Fibroblast of skin of left quadriceps (primary cell): ENCODE data around the gene MAPK11.
"Not testable (repeated sequence)": the region's sequence is repeated elsewhere in the genome, so short reads cannot be mapped to it uniquely, and the experiment has no call there.

Source experiments
- DNase-seq, 2 experiments: peaks; one replicate each; pipeline ENCODE4 v3.0.0-alpha.2; 2013; ENCODE audit warnings: low read depth in 2 of 2

MAPK11 gene

GRCh38 chr22:50276143-50276542 is 6.0 kb upstream of the MAPK11 start:
- DNase-seq = no peak

- DNase-seq = no peak
Observed at GRCh38 chr22:50275181-50276055, 5.2 kb upstream of the MAPK11 start.

DNA sequence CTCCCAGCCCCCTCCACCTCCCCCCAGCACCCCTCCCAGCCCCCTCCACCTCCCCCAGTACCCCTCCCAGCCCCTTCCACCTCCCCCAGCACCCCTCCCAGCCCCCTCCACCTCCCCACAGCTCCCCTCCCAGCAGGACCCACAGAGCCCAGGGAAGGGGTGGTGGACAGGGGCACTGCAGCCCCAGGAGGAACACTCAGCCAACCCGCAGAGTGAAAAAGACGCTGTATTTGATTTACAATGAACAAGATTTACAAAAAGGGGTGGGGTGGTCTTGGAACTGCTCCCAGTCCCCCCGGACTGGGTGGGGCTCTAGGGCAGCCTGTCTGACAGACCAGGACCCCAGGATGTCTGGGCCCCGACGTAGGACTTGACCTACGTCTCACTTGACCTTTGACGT is 4.6 kb upstream of the MAPK11 start:
- DNase-seq = no peak

DNA sequence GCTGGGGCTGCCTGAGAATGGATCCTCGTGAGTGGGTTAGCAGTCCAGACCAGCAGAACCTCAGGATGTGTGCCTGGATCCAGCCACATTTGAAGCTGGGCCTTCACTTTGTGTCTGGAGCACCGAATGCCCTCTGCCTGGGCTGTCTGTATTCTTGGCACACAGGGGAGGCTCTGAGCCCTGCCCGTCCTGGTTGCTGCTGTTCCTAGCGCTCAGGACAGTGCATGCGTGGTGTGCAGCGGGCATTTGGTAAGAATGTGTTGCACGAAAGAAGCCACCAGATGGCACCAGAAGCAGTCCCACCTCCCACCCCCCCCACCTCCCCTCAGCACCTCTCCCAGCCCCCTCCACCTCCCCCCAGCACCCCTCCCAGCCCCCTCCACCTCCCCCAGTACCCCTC is 4.1 kb upstream of the MAPK11 start:
- DNase-seq = no peak

DNA sequence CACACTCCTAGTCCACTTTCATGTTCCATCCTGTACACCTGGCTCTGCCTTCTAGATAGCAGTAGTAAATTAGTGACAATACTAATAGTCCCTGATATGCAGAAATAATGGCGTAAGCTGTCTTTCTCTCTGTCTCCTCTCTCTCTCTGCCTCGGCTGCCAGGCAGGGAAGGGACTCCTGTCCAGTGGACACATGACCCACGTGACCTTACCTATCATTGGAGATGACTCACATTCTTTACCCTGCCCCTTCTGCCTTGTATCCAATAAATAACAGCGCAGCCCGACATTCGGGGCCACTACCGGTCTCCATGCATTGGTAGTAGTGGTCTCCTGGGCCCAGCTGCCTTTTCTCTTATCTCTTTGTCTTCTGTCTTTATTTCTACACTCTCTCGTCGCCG is 3.6 kb upstream of the MAPK11 start:
- DNase-seq = not testable (repeated sequence)

- DNase-seq = not testable (repeated sequence)
Observed at GRCh38 chr22:50273352-50273751, 3.2 kb upstream of the MAPK11 start.

- DNase-seq = no peak
Observed at GRCh38 chr22:50272044-50272802, 2.0 kb upstream of the MAPK11 start.

GRCh38 chr22:50271519-50271970 is 1.4 kb upstream of the MAPK11 start:
- DNase-seq = no peak

DNA sequence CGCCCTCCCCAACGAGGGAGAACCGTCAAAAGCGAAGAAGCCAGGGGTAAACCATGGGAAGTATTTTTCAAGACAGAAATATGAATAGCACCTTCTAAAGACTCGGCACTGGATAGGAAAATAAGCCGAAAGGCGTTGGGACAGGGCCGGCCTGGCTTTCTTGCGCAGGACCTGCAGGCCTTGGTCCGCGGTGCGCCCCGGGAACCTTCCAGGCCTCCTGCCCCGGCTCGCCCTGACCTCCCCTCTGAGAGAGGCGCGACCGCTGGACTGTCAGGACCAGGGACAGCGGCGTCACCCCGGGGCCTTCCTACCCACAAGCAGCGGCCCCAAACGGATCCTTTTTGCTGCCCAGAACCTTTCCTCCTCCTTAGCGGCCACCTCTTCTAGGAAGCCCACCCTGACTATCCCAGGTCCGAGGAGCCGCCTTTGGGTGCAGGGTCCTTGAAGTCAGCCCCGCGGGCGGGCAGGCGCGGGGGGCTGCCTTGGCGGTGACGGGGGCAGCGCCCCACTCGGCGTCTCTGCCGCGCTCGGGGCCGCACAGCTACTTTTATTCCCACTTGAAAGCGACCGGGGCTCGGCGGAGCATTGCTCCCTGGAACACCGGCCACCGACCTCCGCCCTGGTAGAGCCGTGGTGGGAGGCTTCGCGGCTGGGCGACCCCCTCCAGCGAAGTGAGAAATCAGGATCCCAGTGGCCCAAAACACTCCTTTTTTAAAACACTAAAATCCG is 650 bp upstream of the MAPK11 start:
- DNase-seq = no peak

- DNase-seq = no peak
Observed at GRCh38 chr22:50269573-50269969, 609 bp downstream of the MAPK11 start.

DNA sequence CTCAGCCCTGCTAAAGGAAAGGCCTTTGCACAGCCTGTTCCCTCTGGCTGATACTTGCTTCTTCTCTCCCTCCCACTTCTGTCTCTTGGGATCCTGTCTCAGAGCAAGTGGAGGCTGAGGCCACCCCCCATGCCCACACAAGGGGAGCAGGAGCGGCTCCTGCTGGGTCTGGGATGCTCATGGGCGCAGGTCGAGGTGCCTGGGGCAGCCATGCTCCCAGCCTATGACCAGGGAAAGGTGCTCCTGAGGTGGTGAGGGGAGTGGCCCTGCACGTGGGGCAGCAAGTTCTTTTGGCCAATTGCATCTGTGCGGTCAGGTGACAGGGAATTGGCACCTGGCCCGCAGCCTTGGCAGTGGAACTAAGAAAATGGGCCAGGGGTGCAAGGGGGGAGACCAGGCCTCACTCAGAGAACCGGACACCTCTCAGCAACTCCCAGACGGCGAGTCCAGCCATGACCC is 1.5 kb downstream of the MAPK11 start:
- DNase-seq = no peak

DNA sequence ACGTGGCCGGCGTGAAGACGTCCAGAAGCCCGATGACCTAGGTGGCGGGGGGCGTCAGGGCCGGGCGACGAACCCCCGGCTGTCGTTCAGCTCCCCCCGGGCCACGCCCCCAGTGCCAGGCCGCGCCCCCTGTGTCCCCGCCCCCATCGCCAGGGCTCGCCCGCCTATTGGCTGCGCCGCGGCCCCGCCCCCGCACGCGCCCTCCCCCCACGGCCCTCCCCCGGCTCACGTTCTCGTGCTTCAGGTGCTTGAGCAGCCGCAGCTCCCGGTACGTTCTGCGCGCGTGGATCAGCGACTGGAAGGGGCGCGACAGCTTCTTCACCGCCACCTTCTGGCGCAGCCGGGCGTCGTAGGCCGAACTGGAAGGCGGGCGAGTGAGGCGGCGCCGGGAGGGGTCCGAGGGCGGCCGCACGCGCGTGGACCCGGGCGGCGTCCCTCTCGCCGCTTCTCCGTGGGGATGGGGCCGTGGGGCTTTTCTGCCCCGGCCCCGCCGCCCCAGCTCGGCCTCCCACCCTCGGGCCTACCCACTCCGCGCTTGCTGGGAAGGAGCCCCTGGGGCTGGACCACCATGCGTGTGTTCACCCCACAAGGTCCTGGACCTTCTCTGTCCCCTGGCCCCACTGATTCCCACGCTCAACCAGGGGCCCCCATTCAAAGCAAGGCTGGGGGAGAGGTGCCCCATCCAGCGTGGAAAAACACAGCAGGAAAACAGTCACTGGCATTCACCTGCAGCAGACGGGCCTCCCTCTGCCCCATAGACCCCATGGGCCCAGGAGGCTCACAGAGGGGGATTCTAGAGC is 2.4 kb downstream of the MAPK11 start:
- no peak for DNase-seq

DNA sequence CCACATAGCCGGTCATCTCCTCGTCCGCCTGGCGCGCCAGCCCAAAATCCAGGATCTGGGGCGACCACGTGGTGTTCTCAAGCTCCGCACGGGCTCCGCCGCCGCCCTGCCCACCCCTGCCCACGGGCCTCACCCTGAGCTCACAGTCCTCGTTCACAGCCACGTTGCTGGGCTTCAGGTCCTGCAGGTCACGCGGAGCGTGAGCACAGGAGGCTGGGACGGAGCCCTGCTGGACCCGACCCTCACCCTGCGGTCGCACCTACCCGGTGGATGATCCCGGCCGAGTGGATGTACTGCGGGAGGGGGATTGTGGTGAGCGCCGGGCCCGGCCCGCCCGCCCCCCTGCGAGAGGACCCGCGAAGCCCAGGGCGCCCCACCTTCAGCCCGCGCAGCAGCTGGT is 3.2 kb downstream of the MAPK11 start:
- no peak for DNase-seq

- DNase-seq = no peak
Observed at GRCh38 chr22:50264946-50265669, 5.1 kb downstream of the MAPK11 start.

GRCh38 chr22:50264104-50264745 is 6.0 kb downstream of the MAPK11 start:
- DNase-seq = no peak

GRCh38 chr22:50262973-50263617 is 7.1 kb downstream of the MAPK11 start:
- DNase-seq = no peak

DNA sequence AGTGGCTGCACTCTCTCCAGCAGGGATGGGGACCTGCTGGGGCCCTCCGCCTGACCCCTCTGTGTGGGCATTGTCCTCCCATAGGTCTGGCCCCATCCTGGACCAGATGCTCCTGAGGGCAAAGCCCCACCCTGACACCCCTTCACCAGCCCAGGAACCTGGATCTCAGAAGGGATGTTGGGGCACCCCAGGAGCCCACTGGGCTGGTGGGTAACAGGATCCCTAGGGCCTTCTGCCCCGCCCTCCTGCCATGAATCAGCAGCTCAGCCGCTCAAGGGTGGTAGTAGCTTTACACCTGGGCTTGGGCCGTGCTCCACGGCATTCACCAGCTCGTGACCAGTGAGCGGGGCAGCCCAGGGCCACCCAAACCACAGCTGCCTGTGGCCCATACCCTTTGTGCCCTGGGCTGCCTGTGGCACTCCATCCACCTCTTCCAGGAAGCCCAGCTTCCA is 7.7 kb downstream of the MAPK11 start:
- DNase-seq = no peak

DNA sequence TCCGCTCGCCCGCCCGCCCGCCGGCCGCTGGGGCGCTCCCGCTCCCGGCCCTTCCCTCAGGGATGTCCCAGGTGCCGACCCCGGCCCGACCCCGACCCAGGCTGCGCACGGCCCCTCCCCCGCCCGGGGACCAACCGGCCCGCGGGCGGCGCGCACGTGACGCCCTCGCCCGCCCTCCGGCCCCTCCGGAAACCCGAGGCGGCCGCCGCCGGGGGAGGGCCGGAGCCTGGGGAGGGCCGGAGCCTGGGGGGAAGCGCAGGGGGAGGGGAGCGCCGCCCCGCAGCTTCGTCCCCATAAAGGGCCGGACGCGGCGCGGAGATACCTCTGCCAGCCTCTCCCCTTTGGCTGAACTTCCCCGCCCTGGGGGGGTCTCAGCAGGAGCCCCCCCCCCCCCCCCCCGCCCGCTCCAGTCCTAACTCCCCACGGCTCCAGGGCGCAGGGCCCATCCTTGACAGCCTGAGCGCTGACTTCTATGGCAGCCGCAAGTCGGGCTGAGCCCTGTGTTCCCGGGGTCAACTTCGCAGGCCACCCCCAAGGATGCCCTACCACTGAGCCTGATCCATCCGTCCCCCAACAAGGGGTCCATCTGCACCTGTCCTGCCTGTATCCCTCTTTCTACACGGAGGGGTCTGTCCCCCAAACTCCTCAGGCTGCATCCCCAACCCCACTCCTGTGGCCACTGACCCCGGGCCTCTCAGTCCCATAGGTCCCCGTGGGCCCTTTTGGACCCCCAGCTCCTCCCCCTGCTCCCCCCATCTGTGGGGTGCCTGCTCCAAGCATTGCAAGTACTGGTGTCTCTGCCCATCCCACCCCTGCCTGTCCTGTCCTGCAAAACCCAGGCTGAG is 8.3 kb downstream of the MAPK11 start, which contains the start of gene MAPK12:
Gene MAPK12, minus strand, starts transcription at position 69 of the 845 bp plus-strand sequence. CDS start 174 bp downstream, outside the sequence.
- no peak for DNase-seq
